Bronchus fibroblast of lung (primary cell): Measurements from ENCODE around the gene SNX25. TPM values are rescaled to one million over a fixed set of nuclear protein-coding genes. Genes with fewer than 3 reads are reported as not detected.

Experiments
- total RNA-seq: library from RNA; depleted of rRNA; stranded (reverse); fragments of >200 nt; gene quantifications from 2 replicates; pipeline ENCODE4 v1.2.3, GENCODE V29; 2015

Gene SNX25
- 6.7 and 7.7 TPM in 2 replicates for total RNA-seq

GRCh38 chr4:185209031-185209851 is at the start of gene SNX25:
SNX25 (plus strand) TSS chr4:185209598; CDS start chr4:185209827, 229 bp downstream.

GRCh38 chr4:185203486-185204237 is 5.7 kb upstream of the SNX25 start, which contains the start of gene CFAP97:
CFAP97 (minus strand) TSS chr4:185204000; CDS start chr4:185191196, 12,804 bp downstream.

GRCh38 chr4:185395238-185395955 is 186.0 kb downstream of the SNX25 start, which contains the start of gene LRP2BP:
LRP2BP (minus strand) TSS chr4:185395924; CDS start chr4:185378186, 17,738 bp downstream.

GRCh38 chr4:185396724-185397385 is 187.5 kb downstream of the SNX25 start, which contains the start of gene ANKRD37:
ANKRD37 (plus strand) TSS chr4:185396841; CDS start chr4:185396924, 83 bp downstream.

Other genes starting within 250 kb of the SNX25 start
- gene HELT, start 191.1 kb upstream of the SNX25 start, total RNA-seq: not detected in 2 replicates
- gene SLC25A4, start 66.3 kb upstream of the SNX25 start, total RNA-seq: 9.6 and 12.0 TPM in 2 replicates
- 19.0 and 24.2 TPM in 2 replicates for gene CFAP97, start 5.6 kb upstream of the SNX25 start, total RNA-seq
- under 0.01 and 0.34 TPM in 2 replicates for gene LRP2BP, start 186.3 kb downstream of the SNX25 start, total RNA-seq
- 1.9 and 2.2 TPM in 2 replicates for gene ANKRD37, start 187.2 kb downstream of the SNX25 start, total RNA-seq
- gene UFSP2, start 216.4 kb downstream of the SNX25 start, total RNA-seq: 23.6 and 25.7 TPM in 2 replicates